ENCODE results near the gene STK32C.

DNA sequence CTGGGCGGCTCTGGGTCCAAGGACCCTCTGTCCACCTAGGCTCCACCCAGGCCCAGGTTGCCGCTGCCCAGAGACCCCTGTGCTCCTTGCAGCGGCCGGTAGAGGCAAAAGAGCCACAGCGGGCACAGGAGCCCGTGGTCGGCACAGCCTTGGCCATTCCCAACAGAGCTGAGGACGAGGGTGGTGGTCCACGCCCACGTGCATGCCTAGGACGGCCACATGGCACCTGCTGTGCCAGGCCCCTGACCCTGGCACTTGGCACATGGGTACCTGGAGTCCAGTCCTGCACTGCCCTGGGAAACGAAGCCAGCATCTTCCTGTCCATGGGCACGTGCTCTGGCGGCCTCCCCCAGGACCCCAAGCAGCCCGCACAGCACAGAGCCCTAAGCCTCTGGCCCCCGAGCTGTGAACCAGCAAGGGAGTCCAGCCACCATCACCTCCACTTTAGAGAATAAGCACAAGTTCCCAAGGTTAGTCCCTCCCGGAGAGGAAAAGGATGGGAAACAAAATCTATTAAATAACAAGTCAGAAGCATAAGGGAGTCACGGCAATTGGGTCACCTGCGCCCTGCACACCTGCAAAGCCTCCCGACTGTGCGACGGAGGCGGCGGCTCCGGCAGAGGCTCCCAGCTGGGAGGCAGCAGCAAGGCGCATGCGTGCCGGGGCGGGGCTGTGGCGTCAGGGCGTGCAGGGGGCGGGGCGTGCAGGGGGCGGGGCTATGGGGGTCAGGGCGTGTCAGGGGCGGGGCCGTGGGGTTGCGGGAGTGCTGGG is 59.1 kb downstream of the STK32C start:
- TF ChIP-seq, protein P1, sequence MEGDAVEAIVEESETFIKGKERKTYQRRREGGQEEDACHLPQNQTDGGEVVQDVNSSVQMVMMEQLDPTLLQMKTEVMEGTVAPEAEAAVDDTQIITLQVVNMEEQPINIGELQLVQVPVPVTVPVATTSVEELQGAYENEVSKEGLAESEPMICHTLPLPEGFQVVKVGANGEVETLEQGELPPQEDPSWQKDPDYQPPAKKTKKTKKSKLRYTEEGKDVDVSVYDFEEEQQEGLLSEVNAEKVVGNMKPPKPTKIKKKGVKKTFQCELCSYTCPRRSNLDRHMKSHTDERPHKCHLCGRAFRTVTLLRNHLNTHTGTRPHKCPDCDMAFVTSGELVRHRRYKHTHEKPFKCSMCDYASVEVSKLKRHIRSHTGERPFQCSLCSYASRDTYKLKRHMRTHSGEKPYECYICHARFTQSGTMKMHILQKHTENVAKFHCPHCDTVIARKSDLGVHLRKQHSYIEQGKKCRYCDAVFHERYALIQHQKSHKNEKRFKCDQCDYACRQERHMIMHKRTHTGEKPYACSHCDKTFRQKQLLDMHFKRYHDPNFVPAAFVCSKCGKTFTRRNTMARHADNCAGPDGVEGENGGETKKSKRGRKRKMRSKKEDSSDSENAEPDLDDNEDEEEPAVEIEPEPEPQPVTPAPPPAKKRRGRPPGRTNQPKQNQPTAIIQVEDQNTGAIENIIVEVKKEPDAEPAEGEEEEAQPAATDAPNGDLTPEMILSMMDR (conservative IDR thresholded peaks at IDR 0.05), result no peak
- no peak for TF ChIP-seq EZH2 (IDR thresholded peaks at IDR 0.05; ENCODE audit: low read depth)
